Smooth muscle cell of the brain vasculature (primary cell): ENCODE data around the gene SCNN1B.

Experiments
- DNase-seq: peaks from one replicate; pipeline ENCODE4 v3.0.0-alpha.2; 2012; ENCODE audit warnings: low read depth, low spot score

The SCNN1B gene

GRCh38 chr16:23407436-23408127 lies 105.5 kb downstream of the SCNN1B start:
- DNase-seq: no peak

- no peak for DNase-seq
Measured at GRCh38 chr16:23408242-23408822, 106.2 kb downstream of the SCNN1B start.

DNA sequence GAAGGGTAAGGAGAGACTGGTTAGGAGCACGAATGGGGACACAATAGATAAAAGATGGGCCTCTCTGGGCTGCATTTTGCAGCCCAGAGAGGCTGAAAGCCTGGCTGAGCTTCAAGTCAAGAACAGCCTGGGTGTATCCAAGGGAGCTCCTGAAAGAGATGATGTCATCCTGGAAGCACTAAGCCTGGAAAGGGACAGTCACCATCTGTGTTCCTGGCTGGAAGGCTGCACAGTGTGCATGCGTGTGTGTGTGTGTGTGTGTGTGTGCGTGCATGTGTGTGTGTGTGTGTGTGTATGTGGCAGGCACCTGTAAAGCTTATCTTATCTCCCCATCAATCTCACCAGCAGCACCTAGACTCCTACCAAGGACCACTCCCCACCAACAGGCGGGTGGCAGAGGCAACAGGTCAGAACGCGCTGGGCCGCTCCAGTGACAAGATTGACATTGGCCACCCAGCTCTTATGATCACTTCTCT lies 106.8 kb downstream of the SCNN1B start:
- DNase-seq: no peak

GRCh38 chr16:23409522-23409921 lies 107.4 kb downstream of the SCNN1B start:
- no peak for DNase-seq

DNA sequence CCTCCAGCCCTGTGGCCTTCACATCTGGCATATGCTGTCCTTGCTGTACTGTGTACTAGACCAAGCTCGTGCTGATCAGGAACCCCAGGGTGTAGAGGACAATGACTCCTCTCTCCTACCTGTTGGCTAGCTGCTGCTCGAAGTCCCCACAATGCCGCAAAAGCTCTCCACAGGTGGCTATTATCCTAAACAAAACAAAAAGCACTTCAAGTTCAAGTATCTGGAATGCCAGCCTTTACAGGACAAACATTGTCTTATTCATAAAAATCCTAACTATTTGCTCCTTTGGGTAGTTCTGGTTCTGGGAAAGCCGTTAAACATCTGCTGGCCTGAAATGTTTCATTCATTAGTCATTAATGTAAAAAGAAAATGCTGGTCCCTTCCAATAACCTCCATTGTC lies 108.1 kb downstream of the SCNN1B start:
- no peak for DNase-seq

DNA sequence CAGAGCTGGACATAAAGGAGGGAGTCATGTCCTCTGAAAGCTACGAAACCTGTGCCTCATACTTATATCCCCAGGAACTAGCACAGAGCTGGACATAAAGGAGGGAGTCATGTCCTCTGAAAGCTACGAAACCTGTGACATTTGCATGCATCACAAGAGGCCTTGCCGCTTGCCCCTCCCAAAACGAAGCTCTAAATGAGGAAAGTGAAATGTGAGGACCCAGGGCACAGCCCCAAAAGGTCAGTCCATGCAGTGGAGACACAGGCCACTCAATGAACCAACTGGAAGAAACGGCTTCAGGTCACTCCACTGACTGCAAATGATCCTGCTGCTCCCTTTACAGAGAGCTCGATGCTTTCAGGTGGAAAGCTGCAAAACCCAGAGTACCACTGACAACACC lies 112.6 kb downstream of the SCNN1B start:
- DNase-seq: no peak

GRCh38 chr16:23416816-23417215 lies 114.7 kb downstream of the SCNN1B start:
- no peak for DNase-seq

GRCh38 chr16:23420011-23420410 lies 117.9 kb downstream of the SCNN1B start:
- DNase-seq: no peak

GRCh38 chr16:23423496-23424049 lies 121.5 kb downstream of the SCNN1B start:
- DNase-seq: peak; percentile 65

DNA sequence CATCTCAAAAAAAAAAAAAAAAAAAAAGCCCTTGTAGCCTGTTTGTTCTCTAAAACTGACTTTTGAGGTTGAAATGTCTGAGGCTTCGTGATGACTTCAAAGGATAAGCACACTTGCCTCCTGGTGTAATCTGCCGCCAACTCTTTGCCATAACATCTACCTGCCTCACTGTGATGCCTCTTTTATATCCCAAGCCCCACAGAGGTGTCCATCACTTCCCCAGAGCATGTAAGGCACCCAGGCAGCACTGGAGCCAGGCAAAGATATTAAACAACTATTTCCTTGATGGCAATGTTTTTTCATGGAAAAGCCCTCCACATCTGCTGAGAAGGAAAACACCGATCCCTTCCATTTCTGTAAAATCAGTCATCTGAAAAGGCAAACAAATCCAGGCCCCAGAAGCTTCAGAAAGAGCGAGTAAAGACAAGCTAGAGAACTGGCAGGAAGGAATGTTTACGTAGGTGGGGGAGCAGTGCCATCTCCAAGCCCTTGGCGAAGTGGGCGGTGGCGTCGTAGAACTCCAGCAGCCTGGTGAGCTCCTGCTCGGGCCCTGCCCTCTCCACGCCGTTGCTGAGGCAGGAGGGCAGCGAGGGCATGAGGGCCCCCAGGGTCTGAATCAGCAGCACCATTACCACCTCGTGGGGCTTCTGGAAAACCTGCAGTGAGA lies 122.3 kb downstream of the SCNN1B start:
- DNase-seq: no peak

DNA sequence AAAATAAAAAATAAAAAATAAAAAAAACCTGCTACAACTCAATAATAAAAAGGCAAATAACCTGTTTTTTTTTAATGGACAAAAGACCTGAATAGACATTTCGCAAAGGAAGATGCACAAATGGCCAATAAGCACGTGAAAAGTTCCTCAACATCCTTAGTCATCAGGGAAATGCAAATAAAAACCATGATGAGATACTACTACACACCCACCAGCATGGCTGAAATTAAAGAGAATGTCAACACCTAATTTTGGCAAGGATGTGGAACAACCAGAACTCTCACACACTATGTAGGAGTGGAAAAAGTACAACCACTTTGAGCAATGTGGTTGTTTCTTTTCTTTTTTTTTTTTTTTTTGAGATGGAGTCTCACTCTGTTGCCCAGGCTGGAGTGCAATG lies 126.2 kb downstream of the SCNN1B start:
- no peak for DNase-seq
